ENCODE measurements around the gene LBHD2.
"Not testable (repeated sequence)": the region's sequence is repeated elsewhere in the genome, so short reads cannot be mapped to it uniquely, and the experiment has no call there.

The LBHD2 gene

GRCh38 chr14:103116636-103117035, 32.6 kb downstream of the LBHD2 start:
- no peaks in the 10 kb centered on the region for H3K9me2 ChIP-seq (replicated peaks; ENCODE audit: control insufficient read depth, low read length)
- no peaks in the 10 kb centered on the region for H3K36me3 ChIP-seq (ENCODE audit: control insufficient read depth, low read length)
- no peaks in the 10 kb centered on the region for H3K79me2 ChIP-seq (ENCODE audit: control insufficient read depth, low read length)
- no peak overlapping the region for H3K4me2 ChIP-seq (ENCODE audit: low read length)
- H3K9me3 ChIP-seq (ENCODE audit: control insufficient read depth, insufficient read depth, low read length) = no peaks in the 10 kb centered on the region
- H3K27ac ChIP-seq (ENCODE audit: low read depth, low read length) = no peak overlapping the region
- no peaks in the 10 kb centered on the region for H3K27me3 ChIP-seq (ENCODE audit: control insufficient read depth, low read length)
- H3K4me1 ChIP-seq (ENCODE audit: control insufficient read depth, low read length) = peaks cover 77% of the 10 kb centered on the region
- no peak overlapping the region for H3K4me3 ChIP-seq (ENCODE audit: low read length)
- no peaks in the 10 kb centered on the region for H4K20me1 ChIP-seq (ENCODE audit: control insufficient read depth, insufficient read depth, low read depth, low read length)
- TF ChIP-seq EZH2phosphoT487 (IDR thresholded peaks at IDR 0.05; ENCODE audit: borderline replicate concordance, low read length) = no peak
- TF ChIP-seq CTCF (IDR thresholded peaks at IDR 0.05; ENCODE audit: low read depth, low read length, poor library complexity, severe bottlenecking) = no peak
- peaks cover 23% of the 10 kb centered on the region for H3F3A ChIP-seq (ENCODE audit: control insufficient read depth, insufficient read depth)

- H3K9me3 ChIP-seq (ENCODE audit: control insufficient read depth, insufficient read depth, low read length); H3K4me3 ChIP-seq (ENCODE audit: low read length); H3K27me3 ChIP-seq (ENCODE audit: control insufficient read depth, low read length); H3K79me2 ChIP-seq (ENCODE audit: control insufficient read depth, low read length); H3K27ac ChIP-seq (ENCODE audit: low read depth, low read length); H3K36me3 ChIP-seq (ENCODE audit: control insufficient read depth, low read length); H4K20me1 ChIP-seq (ENCODE audit: control insufficient read depth, insufficient read depth, low read depth, low read length); H3K9me2 ChIP-seq (replicated peaks; ENCODE audit: control insufficient read depth, low read length): not testable (repeated sequence)
- peaks cover 77% of the 10 kb centered on the region for H3K4me1 ChIP-seq (ENCODE audit: control insufficient read depth, low read length)
- H3K4me2 ChIP-seq (ENCODE audit: low read length) = 0 out of 2 replicates have a peak overlapping the region, but pooled peaks have one; percentile 21
- H3F3A ChIP-seq (ENCODE audit: control insufficient read depth, insufficient read depth) = peaks cover 28% of the 10 kb centered on the region
Observed at GRCh38 chr14:103117499-103117898, 33.5 kb downstream of the LBHD2 start.

- H3K4me1 ChIP-seq (ENCODE audit: control insufficient read depth, low read length) = peaks cover 77% of the 10 kb centered on the region
- no peaks in the 10 kb centered on the region for H4K20me1 ChIP-seq (ENCODE audit: control insufficient read depth, insufficient read depth, low read depth, low read length)
- peak overlapping the region; percentile 38 for H3K4me2 ChIP-seq (ENCODE audit: low read length)
- peaks cover 30% of the 10 kb centered on the region for H3F3A ChIP-seq (ENCODE audit: control insufficient read depth, insufficient read depth)
- no peak overlapping the region for H3K4me3 ChIP-seq (ENCODE audit: low read length)
- no peaks in the 10 kb centered on the region for H3K36me3 ChIP-seq (ENCODE audit: control insufficient read depth, low read length)
- H3K9me3 ChIP-seq (ENCODE audit: control insufficient read depth, insufficient read depth, low read length) = no peaks in the 10 kb centered on the region
- H3K27ac ChIP-seq (ENCODE audit: low read depth, low read length) = no peak overlapping the region
- TF ChIP-seq EZH2phosphoT487 (IDR thresholded peaks at IDR 0.05; ENCODE audit: borderline replicate concordance, low read length) (no peak), CTCF (IDR thresholded peaks at IDR 0.05; ENCODE audit: low read depth, low read length, poor library complexity, severe bottlenecking) (no peak)
- no peaks in the 10 kb centered on the region for H3K79me2 ChIP-seq (ENCODE audit: control insufficient read depth, low read length)
- H3K27me3 ChIP-seq (ENCODE audit: control insufficient read depth, low read length) = no peaks in the 10 kb centered on the region
- H3K9me2 ChIP-seq (replicated peaks; ENCODE audit: control insufficient read depth, low read length) = no peaks in the 10 kb centered on the region
Observed at GRCh38 chr14:103118018-103118662, 34.1 kb downstream of the LBHD2 start.

GRCh38 chr14:103118663-103119404, 34.8 kb downstream of the LBHD2 start:
- 0 out of 2 replicates have a peak, but pooled peaks cover under 1% of the 10 kb centered on the region for H4K20me1 ChIP-seq (ENCODE audit: control insufficient read depth, insufficient read depth, low read depth, low read length)
- no peak overlapping the region for H3K27ac ChIP-seq (ENCODE audit: low read depth, low read length)
- peaks cover 30% of the 10 kb centered on the region for H3F3A ChIP-seq (ENCODE audit: control insufficient read depth, insufficient read depth)
- TF ChIP-seq EZH2phosphoT487 (IDR thresholded peaks at IDR 0.05; ENCODE audit: borderline replicate concordance, low read length) (no peak), CTCF (IDR thresholded peaks at IDR 0.05; ENCODE audit: low read depth, low read length, poor library complexity, severe bottlenecking) (no peak)
- H3K36me3 ChIP-seq (ENCODE audit: control insufficient read depth, low read length) = no peaks in the 10 kb centered on the region
- no peak overlapping the region for H3K4me3 ChIP-seq (ENCODE audit: low read length)
- no peaks in the 10 kb centered on the region for H3K9me2 ChIP-seq (replicated peaks; ENCODE audit: control insufficient read depth, low read length)
- 0 out of 2 replicates have a peak overlapping the region, but pooled peaks have one; percentile 38 for H3K4me2 ChIP-seq (ENCODE audit: low read length)
- H3K4me1 ChIP-seq (ENCODE audit: control insufficient read depth, low read length) = peaks cover 79% of the 10 kb centered on the region
- 0 out of 2 replicates have a peak, but pooled peaks cover under 1% of the 10 kb centered on the region for H3K79me2 ChIP-seq (ENCODE audit: control insufficient read depth, low read length)
- H3K27me3 ChIP-seq (ENCODE audit: control insufficient read depth, low read length) = peaks cover 1% of the 10 kb centered on the region
- no peaks in the 10 kb centered on the region for H3K9me3 ChIP-seq (ENCODE audit: control insufficient read depth, insufficient read depth, low read length)

GRCh38 chr14:103119527-103119926, 35.5 kb downstream of the LBHD2 start:
- H3K4me3 ChIP-seq (ENCODE audit: low read length); H3K79me2 ChIP-seq (ENCODE audit: control insufficient read depth, low read length); H3K27me3 ChIP-seq (ENCODE audit: control insufficient read depth, low read length); H3K9me2 ChIP-seq (replicated peaks; ENCODE audit: control insufficient read depth, low read length); H3K4me2 ChIP-seq (ENCODE audit: low read length); H3K27ac ChIP-seq (ENCODE audit: low read depth, low read length); H4K20me1 ChIP-seq (ENCODE audit: control insufficient read depth, insufficient read depth, low read depth, low read length); H3K36me3 ChIP-seq (ENCODE audit: control insufficient read depth, low read length); H3K9me3 ChIP-seq (ENCODE audit: control insufficient read depth, insufficient read depth, low read length): not testable (repeated sequence)
- peaks cover 79% of the 10 kb centered on the region for H3K4me1 ChIP-seq (ENCODE audit: control insufficient read depth, low read length)
- H3F3A ChIP-seq (ENCODE audit: control insufficient read depth, insufficient read depth) = peaks cover 27% of the 10 kb centered on the region

Data from DOHH2 (cell line).